GM18870 (cell line): Measurements from ENCODE around the gene ACKR4.
"Not testable (repeated sequence)": the region's sequence is repeated elsewhere in the genome, so short reads cannot be mapped to it uniquely, and the experiment has no call there.

Source experiments
- ATAC-seq: cut with Tn5 transposase; IDR thresholded peaks from one replicate; pipeline ENCODE4 v1.9.1; 2021; ENCODE audit warnings: moderate library complexity; ENCODE audit not compliant: unreplicated experiment

The ACKR4 gene

DNA sequence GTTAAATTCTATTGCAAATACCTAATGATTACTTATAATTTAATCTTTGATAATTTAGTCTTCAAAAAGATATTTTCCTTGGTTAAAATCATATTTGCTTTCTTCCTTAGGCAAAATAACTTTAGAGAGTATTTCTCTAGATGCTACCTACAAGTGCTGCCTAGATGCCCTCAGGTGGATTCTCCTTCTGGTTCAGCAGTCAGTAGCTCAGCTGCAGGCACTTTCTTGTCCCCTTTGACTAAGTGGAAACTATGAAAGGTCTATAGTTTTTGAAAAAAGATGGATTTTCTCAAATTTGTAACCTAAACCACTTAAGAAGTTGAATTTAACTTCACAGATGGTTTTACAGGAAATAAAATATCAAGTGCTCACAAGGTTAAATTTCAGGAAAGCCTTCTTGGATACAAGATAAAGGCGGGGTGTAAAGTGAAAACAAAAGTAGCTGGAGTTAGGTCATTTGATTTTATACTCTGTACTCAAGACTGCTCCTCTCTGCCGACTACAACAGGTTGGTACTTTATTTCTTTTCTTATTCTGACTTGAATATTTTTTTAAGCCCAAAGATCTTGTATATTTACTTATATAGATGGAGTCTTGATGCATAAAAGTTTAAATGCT lies at the start of gene ACKR4:
Gene ACKR4, plus strand, starts transcription at position 455 of the 618 bp plus-strand sequence. CDS start 3,128 bp downstream, outside the sequence.
- ATAC-seq, result no peak

DNA sequence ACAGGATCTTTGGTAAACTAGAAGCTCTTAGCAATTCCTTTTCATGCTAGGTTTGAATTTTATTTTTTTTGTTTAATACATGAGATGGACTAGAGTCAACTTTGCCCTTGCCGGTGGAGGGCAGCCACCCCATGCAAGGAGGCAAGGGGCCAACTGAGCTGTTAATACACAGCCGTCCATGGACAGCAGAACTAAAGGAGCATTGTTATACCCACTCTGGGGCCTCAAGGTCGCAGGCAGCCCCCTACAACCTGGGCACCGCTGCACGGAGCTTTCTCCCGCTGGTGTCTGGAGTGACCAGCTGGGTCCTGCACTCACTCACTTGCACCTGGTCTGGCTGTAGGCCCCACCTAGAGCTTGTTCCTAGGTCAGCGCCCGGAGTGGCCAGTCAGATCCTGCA lies 47.9 kb upstream of the ACKR4 start:
- no peak for ATAC-seq

DNA sequence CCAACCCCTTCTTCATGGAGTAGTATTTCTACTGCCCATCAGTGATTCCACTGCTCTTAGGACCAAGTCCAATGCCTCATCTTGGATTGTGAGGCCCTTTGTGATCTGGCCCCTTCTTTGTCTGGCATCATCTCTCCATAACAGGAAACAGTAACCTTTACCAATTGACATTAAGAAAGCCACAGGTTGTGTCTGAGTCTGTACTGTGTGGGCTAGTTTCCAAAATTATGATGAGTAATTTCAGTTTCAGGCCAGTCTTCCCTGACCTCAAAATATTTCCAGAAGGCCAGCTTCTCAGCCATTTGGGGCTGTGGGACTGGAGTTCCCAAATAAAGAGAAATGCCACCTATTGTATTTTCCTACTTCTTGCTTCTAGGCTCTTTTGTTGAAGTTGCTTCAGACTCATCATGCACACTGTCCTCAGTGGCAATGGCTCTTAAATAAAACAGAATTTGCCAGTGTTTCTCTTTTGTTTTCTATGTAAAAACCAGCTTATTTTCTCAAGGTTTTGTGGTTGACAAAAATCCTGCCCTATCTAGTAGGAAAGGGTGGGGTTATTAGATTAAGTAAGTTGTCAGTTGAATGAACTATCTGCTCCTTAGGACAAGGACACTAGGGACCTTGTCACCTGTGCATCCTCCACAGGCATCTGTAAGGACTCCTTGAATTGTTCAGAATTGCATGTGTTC lies 47.0 kb upstream of the ACKR4 start:
- peak; percentile 89 for ATAC-seq

DNA sequence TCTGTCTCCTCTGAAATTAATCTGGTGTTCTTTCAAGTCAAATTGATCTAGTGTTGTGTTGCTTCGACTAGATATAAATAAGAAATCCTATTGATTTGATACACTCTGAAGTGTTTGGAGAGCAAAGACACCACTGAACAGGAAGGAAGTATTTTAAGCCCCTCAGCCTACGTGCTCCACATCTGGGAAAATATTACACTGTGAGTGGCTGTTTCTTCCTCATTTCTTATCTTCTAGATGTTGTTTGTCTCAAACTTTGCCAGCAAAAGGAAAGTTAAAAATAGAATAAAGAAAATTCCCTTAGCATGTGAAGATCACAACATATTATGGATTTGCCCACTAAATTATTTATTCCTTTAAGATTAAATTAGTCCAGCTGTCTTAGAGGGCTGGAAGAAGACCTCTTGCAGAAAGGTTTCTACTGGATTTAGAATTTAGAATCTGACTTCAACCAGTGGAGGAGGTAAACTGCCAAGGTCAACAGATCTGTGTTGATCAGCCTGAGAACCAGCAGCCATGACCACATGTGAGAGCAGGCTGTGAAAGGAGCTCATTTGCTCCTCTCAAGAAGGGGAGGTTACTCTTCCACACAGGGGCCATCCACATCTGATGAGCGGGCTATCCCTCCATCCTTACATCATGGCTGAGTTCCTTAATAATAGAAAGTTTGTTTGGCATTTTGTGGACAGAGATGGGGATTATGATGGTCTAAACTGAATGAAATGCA lies 46.3 kb upstream of the ACKR4 start:
- ATAC-seq, result no peak

DNA sequence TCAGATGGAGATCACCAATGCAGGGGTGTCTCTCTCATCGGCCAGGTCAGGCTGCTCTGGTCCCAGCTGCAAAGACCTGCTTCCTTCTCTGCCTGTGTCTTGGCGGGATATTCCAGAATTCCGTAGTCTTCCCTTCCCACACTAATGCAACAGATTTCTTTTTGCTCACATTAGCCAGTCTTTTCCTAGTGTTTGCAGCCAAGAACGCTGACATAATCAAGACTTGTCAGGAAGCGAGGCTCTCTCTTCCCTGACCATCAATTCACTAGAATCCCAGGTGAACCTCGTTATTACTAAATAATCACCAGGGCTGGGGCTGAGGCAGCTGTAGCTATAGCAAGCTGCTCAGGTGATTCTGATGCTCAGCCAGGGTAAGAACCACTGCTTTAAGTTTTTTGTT lies 43.2 kb upstream of the ACKR4 start:
- ATAC-seq, result no peak

DNA sequence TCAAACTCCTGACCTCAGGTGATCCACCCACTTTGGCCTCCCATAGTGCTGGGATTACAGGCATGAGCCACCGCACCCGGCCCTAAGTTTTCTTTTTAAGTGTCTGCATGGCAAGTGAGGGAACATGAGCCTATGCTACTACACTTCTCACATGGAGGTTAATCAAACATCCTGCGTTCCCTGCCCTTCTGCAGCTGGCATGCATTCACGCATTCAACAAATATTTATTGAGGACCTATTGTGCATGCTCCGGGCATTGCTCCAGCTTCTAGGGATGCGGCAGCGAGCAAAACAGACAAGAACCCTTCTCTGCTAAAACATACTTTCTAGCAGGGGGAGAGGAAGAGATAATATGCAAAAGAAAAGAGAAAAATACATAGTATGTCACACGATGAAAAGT lies 42.6 kb upstream of the ACKR4 start:
- ATAC-seq, result no peak

DNA sequence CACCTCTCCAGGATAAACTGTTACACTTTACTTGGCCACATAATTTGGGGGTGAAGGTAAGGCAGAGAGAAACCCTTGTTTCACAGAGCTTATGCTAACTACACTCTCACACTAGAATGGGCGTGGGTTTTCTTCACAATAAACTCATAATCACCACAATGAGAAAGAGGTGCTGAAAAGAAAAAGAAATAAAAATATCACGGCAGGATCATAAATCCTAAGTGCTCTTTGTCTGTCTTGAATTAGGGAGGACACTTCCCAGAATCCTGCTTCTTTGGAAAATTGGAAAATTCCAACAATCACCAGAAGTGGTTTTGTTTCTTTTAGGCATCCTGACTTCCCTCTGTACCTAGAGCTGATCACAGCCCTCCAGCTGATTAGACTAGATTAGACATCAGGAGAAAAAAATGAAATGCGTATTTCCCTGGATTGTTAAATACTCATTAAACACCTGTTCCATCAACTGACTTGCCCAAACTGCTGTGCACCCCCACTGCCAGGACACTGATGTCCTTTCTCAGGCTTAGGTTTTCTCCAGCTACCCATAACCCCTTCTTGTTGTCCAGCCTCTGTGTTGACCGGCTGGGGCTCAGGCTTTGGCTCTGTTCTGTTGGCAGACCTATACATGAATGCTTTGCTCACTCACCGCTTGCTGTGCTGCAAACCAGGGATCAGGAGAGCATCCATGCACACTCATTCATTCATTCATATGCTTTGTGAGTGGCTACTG lies 41.6 kb upstream of the ACKR4 start:
- ATAC-seq, result no peak

DNA sequence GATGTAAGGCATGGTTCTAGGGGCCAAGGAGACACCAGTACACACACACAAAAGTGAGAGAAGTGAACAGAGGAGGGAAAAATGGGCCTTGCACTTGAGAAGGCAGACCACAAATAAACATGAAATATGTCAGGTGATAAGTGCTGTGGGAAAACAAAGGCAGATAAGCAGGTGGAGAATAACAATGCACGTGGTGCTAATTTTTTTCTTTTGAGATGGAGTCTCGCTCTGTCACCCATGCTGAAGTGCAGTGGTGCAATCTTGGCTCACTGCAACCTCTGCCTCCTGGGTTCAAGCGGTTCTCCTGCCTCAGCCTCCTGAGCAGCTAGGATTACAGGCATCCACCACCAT lies 41.1 kb upstream of the ACKR4 start:
- ATAC-seq, result not testable (repeated sequence)

DNA sequence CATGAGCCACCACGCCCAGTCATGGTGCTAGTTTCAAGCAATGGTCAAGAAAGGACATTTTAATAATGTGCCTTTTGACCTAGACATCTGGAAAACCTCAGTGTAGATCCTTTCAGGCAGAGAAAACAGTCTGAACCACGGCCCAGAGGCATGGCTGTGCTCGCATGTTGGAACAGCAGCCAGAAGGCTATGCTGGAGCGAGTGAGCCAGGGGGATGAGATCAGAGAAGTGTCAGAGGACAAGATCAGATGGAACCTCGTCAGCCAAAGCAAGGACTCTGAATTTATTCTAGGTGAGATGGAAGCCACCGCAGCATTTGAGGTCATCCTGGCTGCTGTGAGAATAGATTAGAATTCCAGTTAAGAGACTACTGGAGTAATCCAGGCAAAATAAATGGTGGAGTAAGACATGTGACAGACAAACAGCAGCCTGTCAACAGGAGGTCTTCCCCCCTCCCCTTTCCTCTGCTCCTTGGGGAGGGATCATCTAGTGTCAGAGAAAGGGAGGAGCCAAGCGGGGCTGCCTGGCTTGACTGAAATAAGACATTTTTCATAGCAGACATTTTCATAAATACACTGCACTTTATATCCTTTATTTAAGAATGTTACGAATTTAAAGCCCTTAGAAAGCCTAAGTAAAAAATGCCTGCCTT lies 40.4 kb upstream of the ACKR4 start:
- ATAC-seq, result no peak

DNA sequence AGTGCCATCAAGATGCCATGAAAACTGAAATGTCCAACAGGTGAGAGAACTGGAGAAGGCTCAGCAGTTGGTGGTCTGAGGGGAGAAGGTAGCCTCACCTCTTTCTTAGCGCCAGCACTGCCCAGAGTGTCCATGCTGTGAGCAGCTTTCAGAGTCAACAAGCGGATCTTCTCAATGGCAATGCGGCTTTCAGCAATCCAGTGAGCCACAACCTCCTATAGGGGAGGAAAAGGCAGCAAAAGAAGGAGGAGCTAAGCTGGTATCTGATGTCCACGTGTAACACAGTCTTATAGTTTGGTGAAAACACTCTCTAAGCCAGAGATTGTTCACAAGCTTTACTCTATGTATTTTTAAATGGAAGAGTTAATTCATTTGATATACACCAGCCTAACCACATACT lies 36.1 kb upstream of the ACKR4 start:
- no peak for ATAC-seq

DNA sequence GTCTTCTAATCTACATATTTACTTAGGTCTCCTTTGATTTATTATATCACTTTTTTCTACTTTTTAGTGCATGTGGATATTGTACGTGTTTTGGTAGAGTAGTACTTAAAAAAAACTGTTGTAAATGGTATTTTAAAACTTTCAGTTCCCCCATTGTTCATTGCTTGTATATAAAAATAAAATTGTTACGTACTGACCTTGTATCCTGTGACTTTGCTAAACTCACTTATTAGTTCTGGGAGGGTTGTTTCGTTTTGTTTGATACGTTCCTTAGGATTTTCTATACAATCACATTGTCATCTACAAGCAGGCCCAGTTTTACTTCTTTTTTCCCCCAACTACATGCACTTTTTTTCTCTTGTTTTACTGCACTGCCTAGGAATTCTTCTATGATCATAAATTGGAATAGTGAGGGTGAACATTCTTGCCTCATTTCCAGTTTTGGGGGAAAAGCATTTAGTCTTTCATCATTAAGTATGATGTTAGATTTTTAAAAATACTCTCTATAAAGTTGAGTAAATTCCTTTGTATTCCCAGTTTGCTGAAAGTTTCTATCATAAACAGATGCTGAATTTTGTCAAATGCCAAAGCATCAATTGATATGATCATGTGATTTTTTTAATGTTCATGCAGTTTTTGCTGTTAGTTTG lies 33.5 kb upstream of the ACKR4 start:
- ATAC-seq, result no peak

DNA sequence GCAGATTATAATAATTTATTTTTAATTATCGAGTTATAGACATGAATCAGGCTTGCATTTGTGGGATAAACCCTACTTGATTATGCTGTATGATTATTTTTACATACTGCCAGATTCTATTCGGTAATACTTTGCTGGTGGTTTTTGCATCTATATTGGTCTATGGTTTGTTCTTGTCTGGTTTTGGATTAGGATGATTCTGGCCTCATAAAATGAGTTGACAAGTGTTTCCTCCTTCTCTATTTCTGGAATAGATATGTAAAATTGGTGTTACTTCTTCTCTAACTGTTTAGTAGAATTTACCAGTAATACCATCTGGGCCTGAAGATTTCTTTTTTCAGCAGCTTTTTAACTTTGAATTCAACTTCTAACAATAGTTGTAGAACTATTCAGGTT lies 33.0 kb upstream of the ACKR4 start:
- ATAC-seq, result no peak

DNA sequence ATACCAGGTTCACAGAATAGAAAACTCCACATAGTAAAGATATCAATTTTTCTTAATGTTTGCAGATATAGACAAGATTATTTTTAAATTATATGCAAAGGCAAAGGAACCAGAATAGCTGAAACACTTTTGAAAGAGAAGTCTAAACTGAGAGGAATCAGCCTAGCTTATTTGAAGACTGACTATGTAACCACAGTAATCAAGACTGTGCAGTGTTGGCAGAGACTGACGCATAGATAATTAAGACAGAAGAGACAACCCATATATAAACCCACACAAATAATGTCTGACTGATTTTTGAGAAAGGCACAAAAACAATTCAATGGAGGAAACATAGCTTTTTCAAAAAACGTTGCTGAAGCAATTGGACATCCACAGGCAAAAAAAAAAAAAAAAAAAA lies 28.6 kb upstream of the ACKR4 start:
- no peak for ATAC-seq

DNA sequence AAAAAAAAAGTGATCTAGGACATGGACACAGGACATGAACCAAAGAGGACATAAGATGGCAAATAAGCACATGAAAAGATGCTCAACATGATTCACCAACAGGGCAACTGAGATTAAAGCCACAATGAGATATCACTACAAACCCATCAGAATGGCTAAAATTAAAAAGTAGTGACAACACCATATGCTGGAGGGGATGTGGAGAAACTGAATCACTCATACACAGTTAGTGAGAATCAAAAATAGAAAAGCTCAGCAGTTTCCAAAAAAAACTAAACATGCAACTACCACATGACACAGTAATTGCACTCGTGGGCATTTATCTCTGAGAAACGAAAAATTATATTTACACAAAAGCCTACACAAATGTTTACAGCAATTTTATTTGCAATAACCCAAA lies 27.9 kb upstream of the ACKR4 start:
- ATAC-seq, result no peak

DNA sequence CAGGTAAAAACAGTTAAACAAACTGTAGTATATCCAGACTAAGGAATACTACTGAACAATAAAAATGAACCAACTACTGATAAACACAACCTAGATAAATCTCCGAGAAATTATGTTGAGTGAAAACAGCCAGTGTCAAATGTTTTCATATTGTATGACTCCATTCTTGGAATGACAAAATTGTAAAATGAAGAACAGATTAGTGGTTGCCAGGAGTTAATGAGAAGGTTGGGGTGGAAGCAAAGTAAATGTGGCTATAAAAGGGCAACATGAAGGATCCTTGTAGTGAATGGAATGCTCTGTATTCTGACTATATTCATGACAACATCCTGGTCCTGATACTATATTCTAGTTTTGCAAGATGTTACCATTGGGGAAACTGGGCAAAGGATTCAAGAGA lies 27.5 kb upstream of the ACKR4 start:
- ATAC-seq, result no peak

DNA sequence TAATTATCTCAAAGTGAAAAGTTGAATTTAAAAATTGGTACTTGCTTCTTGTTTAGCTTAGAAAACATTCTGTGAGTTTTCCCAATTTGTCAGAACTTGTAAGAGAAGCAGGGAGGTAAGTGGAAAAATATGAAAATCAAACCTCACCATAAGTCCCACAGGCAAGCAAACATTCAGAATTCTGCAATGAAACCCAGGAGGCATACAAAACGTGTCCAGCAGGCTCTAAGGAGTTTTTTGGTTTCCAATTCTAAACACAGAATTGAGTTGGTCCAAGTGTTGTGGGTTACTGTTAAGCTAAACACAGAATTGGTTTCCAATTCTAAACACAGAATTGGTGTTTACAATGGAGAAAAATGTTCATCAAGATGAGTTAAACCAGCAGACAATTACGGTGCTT lies 27.1 kb upstream of the ACKR4 start:
- no peak for ATAC-seq

DNA sequence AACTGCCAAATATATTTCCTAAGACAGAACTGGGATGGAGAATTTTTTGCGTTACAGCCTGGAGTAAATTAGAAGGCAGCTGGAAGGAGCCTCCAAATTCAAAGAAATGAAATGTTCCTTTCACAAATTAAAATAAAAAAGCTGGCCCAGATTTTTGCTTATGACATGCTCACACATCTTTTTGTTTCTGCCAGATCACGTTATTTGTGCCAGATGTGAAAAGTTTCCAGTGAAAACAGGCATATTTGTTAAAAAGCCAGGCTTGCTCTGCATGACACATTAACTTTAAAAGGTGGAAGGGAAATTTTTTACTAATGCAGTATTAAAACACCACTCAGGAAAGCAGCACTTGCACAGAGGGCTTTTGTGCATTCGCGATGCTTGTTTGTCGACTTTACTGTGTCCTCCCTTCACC lies 23.3 kb upstream of the ACKR4 start:
- ATAC-seq, result no peak

DNA sequence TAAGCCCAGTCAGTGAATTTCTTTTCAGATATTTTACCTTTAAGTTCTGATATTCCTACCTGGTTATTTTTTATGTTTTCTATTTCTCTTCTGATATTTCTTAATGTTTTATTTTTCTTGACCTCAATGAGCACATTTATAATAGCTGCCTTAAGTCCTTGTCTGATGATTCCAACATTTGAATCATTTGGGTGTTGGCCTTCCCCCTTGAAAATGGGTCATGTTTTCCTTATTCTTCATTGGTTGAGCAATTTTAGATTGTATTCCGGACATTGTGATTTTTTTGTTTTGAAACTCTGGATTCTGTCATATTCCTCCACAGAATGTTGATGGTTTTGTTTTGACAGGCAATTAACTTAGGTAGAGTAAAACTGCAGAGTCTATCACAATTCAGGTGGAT lies 9.7 kb upstream of the ACKR4 start:
- no peak for ATAC-seq

DNA sequence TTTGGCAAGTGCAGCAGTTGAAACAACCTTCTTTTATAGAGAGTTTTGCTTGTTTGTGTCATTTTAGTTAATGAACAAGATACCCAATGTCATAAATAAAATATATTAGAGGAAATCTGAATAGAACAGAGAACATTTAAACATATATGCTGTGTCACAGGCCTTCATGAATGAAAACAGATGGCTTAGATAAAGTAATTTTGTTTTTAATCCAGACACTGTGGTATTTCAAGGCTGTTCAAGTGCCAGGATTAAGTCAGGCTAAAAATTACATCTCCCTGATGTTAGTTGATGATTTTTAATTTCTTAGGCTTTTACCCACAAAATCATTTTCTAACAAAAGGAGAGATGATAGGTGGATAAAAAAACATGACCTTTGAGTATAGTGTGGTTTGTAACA lies 4.9 kb upstream of the ACKR4 start:
- ATAC-seq, result no peak

DNA sequence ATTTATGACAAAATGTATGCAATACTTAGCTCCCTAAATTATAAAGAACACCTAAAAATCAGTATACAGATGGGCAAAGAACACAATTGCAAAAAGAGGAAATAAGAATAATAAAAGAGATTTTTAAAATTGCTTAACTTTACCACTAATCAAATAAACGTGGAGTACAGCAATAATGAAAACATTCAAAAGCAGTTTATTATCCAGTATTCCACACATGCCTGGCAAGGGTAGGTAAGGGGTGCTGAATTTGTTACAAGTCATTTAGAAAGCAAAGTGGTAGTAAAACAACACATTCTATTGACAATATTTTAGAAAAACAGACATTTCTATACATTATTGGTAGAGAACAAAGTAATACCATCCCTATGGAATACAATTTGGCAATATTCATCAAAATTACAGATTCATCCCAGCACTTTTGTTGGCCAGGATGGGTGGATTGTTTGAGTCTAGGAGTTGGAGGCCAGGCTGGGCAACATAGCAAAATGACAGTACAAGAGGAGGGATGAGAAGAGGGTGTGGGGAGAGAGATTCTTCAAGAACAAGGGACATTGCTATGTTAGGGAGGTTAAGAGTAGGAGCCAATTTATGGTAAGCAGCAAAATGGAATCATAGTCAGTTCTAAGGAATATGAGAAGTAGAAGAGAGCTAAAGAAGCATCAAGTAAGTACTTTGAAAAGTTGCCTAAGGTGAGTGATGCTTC lies 3.7 kb upstream of the ACKR4 start:
- no peak for ATAC-seq
